SK-N-MC (cell line): Measurements from ENCODE around the gene TP53I11.

Experiments used
- EZH2 ChIP-seq: fragments of 200-600 bp; sonication (generic); IDR thresholded peaks from one replicate; pipeline ENCODE4 v1.6.1; 2017; ENCODE audit warnings: antibody characterized with exemption
- FOXP2 ChIP-seq: optimal IDR thresholded peaks from 2 replicates; pipeline ENCODE3; 2011; ENCODE audit warnings: mild to moderate bottlenecking, moderate library complexity; ENCODE audit not compliant: insufficient read depth; ENCODE audit errors: extremely low read length, control extremely low read depth
- POLR2AphosphoS5 ChIP-seq: IDR thresholded peaks from 2 replicates; pipeline ENCODE4 v1.6.1; 2012; ENCODE audit warnings: mild to moderate bottlenecking, low read depth, low read length, borderline replicate concordance

GRCh38 chr11:44954051-44954906 is 3.6 kb upstream of the TP53I11 start:
- no peak for TF ChIP-seq EZH2
- no peak for TF ChIP-seq POLR2AphosphoS5
- TF ChIP-seq FOXP2, result no peak
